HFF-Myc (cell line): Measurements from ENCODE around the gene EIF2D.
A peak's percentile ranks its signal among the peaks of the same experiment; 100 is the strongest.
"Not testable (repeated sequence)": the region's sequence is repeated elsewhere in the genome, so short reads cannot be mapped to it uniquely, and the experiment has no call there.

ENCODE experiments used
- DNase-seq: peaks from one replicate; pipeline ENCODE4 v3.0.0-alpha.2; 2011; ENCODE audit warnings: low read depth; ENCODE audit errors: extremely low read depth
- H3K4me3 ChIP-seq: replicated peaks from 2 replicates; pipeline ENCODE4 v1.5.1; 2011; ENCODE audit warnings: low read depth, mild to moderate bottlenecking, control low read depth, low read length
- CTCF ChIP-seq: IDR thresholded peaks from 2 replicates; pipeline ENCODE4 v1.5.1; 2012; ENCODE audit warnings: mild to moderate bottlenecking, low read depth, low read length, control low read depth; ENCODE audit errors: missing control alignments

The EIF2D gene

DNA sequence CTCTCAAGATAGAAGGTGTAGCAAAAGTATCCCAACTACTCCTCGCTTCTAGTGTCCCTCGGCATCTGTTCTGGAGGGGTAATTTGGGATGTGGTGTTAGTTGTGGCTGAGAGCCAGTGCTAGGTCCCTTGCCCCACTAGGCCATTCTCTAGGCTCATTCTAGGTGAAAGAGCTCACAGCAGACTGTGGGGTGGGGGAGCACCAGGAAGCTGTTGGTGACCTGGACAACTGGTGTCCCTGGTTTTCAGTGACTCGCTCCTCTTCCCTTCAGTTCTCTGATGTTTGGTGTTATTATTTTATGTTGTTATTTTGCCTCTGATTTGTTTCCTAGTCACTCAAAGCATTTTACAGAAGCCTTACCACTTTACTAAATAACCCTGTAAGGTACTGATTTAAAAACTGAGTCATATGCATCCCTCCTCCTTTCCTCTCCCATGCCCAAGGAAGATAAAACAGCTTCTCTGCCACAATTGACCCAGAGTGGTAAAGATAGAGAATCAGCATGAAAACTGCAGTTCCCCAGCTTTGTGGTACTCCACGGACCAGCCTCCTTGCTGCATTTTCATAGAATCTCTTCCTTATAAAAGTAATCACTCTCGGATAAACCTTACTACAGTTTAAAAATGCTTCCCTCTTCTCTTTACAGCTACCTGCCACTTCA lies 37.1 kb upstream of the EIF2D start:
- H3K4me3 ChIP-seq, result no peak overlapping the region
- TF ChIP-seq CTCF, result no peak
- DNase-seq, result no peak

DNA sequence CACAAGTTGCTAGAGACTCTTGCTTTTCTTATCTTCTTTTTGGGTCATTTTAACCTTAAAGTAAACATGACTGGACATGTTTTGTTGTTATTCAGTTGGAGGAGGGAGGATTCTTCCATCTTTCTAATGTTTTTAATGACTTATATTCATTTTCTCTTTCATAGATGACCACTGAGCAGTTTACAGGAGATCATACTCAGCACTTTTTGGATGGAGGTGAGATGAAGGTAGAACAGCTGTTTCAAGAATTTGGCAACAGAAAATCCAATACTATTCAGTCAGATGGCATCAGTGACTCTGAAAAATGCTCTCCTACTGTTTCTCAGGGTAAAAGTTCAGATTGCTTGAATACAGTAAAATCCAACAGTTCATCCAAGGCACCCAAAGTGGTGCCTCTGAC lies 35.0 kb upstream of the EIF2D start:
- DNase-seq, result no peak
- no peak overlapping the region for H3K4me3 ChIP-seq
- TF ChIP-seq CTCF, result no peak

DNA sequence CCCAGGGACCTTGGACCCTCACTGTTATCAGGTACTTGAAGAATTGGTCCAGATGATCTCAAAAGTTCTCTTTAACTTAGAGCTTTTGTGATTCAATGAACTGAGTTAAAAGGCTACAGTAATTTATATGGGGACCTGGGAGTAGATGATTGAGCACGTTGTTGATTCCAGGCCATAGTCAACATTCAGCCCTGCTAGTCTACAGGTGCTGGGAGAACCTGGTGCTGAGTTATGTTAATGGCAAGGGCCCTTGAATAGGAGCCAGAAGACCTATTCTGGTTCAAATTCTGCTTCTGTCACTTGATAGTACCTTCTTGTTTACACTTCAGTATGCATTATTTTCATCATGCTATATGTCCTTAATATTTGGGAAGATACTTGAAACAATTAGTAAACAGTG lies 34.2 kb upstream of the EIF2D start:
- no peak for TF ChIP-seq CTCF
- no peak for DNase-seq
- H3K4me3 ChIP-seq, result no peak overlapping the region

- no peak for TF ChIP-seq CTCF
- DNase-seq, result no peak
- no peak overlapping the region for H3K4me3 ChIP-seq
These were observed 30.9 kb upstream of the EIF2D start for GRCh38 chr1:206643118-206643698.

DNA sequence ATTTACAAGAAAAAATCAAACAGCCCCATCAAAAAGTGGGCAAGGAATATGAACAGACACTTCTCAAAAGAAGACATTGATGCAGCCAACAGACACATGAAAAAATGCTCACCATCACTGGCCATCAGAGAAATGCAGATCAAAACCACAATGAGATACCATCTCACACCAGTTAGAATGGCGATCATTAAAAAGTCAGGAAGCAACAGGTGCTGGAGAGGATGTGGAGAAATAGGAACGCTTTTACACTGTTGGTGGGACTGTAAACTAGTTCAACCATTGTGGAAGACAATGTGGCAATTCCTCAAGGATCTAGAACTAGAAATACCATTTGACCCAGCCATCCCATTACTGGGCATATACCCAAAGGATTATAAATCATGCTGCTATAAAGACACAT lies 29.8 kb upstream of the EIF2D start:
- H3K4me3 ChIP-seq, DNase-seq: not testable (repeated sequence)

GRCh38 chr1:206637605-206638004 lies 25.3 kb upstream of the EIF2D start:
- TF ChIP-seq CTCF, result no peak
- no peak for DNase-seq
- peak overlapping the region; percentile 72; the same call in 1 of the 2 replicates for H3K4me3 ChIP-seq

DNA sequence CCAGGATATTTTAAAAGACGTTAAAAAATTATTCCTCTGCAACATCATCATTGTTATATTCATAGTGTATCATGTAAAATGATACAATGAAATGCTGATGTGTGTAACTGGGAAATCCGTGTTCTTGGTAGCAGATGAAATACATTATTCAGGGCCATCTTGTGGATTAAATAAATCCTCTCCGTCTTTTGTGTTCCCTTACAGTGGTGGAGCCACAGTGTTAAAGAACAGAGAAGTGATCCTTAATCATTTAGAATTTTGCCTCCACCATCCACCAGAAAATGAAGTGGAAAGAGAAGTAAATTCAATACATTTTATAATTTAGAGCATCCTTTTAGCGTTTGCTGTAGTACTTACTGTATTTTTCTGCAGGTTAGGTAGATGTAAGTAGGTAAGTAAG lies 24.4 kb upstream of the EIF2D start:
- peak overlapping the region; percentile 72 for H3K4me3 ChIP-seq
- no peak for TF ChIP-seq CTCF
- no peak for DNase-seq
